ENCODE results near the gene USO1.
"Not testable (repeated sequence)": the region's sequence is repeated elsewhere in the genome, so short reads cannot be mapped to it uniquely, and the experiment has no call there.

The USO1 gene

GRCh38 chr4:75724066-75724866 lies at the start of gene USO1:
USO1 (plus strand) TSS chr4:75724577; CDS start chr4:75724820, 243 bp downstream.
- DNase-seq: peak; percentile 94

GRCh38 chr4:75675004-75675531 lies 49.3 kb upstream of the USO1 start:
- no peak for DNase-seq

- no peak for DNase-seq
Measured at GRCh38 chr4:75678473-75678872, 45.9 kb upstream of the USO1 start.

- no peak for DNase-seq
Measured at GRCh38 chr4:75678965-75679364, 45.4 kb upstream of the USO1 start.

- no peak for DNase-seq
Measured at GRCh38 chr4:75679876-75680575, 44.4 kb upstream of the USO1 start.

GRCh38 chr4:75683482-75684155 lies 40.8 kb upstream of the USO1 start:
- DNase-seq: no peak

- DNase-seq: no peak
Measured at GRCh38 chr4:75685546-75686189, 38.7 kb upstream of the USO1 start.

GRCh38 chr4:75686346-75686745 lies 38.0 kb upstream of the USO1 start:
- DNase-seq: no peak

- not testable (repeated sequence) for DNase-seq
Measured at GRCh38 chr4:75687125-75687524, 37.3 kb upstream of the USO1 start.

GRCh38 chr4:75692066-75692465 lies 32.3 kb upstream of the USO1 start:
- not testable (repeated sequence) for DNase-seq

- DNase-seq: no peak
Measured at GRCh38 chr4:75696071-75696470, 28.3 kb upstream of the USO1 start.

GRCh38 chr4:75696581-75696980 lies 27.8 kb upstream of the USO1 start:
- DNase-seq: no peak

- no peak for DNase-seq
Measured at GRCh38 chr4:75698162-75698962, 26.0 kb upstream of the USO1 start.

- no peak for DNase-seq
Measured at GRCh38 chr4:75698963-75699228, 25.5 kb upstream of the USO1 start.

GRCh38 chr4:75699299-75699698 lies 25.1 kb upstream of the USO1 start:
- no peak for DNase-seq

GRCh38 chr4:75702919-75703411 lies 21.4 kb upstream of the USO1 start:
- no peak for DNase-seq

- no peak for DNase-seq
Measured at GRCh38 chr4:75705198-75705977, 19.0 kb upstream of the USO1 start.

- no peak for DNase-seq
Measured at GRCh38 chr4:75708218-75708691, 16.1 kb upstream of the USO1 start.

GRCh38 chr4:75710246-75710645 lies 14.1 kb upstream of the USO1 start:
- no peak for DNase-seq

- DNase-seq: no peak
Measured at GRCh38 chr4:75714011-75714410, 10.4 kb upstream of the USO1 start.

GRCh38 chr4:75714704-75715103 lies 9.7 kb upstream of the USO1 start:
- DNase-seq: no peak

Data from DMS79 treated with DMSO at 0.1 percent for 48 hours (cell line).